Measurements from ENCODE around the gene ST6GALNAC3.

ST6GALNAC3 gene

GRCh38 chr1:76293831-76294230 is 219.3 kb downstream of the ST6GALNAC3 start:
- no peaks in the 10 kb centered on the region for H3K36me3 ChIP-seq (replicated peaks; ENCODE audit: low read depth, low read length)
- H3K9me3 ChIP-seq (ENCODE audit: insufficient read depth, low read length): no peaks in the 10 kb centered on the region
- H3K4me2 ChIP-seq (ENCODE audit: low read length): peak overlapping the region; percentile 58; the same call in 1 of the 2 replicates
- H4K20me1 ChIP-seq (ENCODE audit: insufficient read depth, low read length): no peaks in the 10 kb centered on the region
- TF ChIP-seq CTCF (IDR thresholded peaks at IDR 0.05; ENCODE audit: low read depth, low read length) (no peak), EZH2phosphoT487 (IDR thresholded peaks at IDR 0.05; ENCODE audit: low read depth) (no peak)
- H3K27me3 ChIP-seq (ENCODE audit: low read depth, low read length): peaks cover 10% of the 10 kb centered on the region
- no peak overlapping the region for H2AFZ ChIP-seq (ENCODE audit: low read depth, low read length)
- H3K27ac ChIP-seq (ENCODE audit: low read length): no peak overlapping the region
- no peak overlapping the region for H3K4me3 ChIP-seq (ENCODE audit: low read length)
- H3K4me1 ChIP-seq (ENCODE audit: low read length): peaks cover 13% of the 10 kb centered on the region
- no peak overlapping the region for H3K9ac ChIP-seq (ENCODE audit: low read length)
- no peaks in the 10 kb centered on the region for H3K79me2 ChIP-seq (ENCODE audit: low read length)

- Histone ChIP-seq H3K27me3 (ENCODE audit: low read depth, low read length) (peaks cover 10% of the 10 kb centered on the region), H3K4me3 (ENCODE audit: low read length) (peak overlapping the region; percentile 52), H3K4me1 (ENCODE audit: low read length) (peaks cover 13% of the 10 kb centered on the region), H3K27ac (ENCODE audit: low read length) (no peak overlapping the region), H3K79me2 (ENCODE audit: low read length) (no peaks in the 10 kb centered on the region), H3K4me2 (ENCODE audit: low read length) (peak overlapping the region; percentile 58), H3K9ac (ENCODE audit: low read length) (no peak overlapping the region), H3K9me3 (ENCODE audit: insufficient read depth, low read length) (no peaks in the 10 kb centered on the region), H2AFZ (ENCODE audit: low read depth, low read length) (no peak overlapping the region), H4K20me1 (ENCODE audit: insufficient read depth, low read length) (no peaks in the 10 kb centered on the region), H3K36me3 (replicated peaks; ENCODE audit: low read depth, low read length) (no peaks in the 10 kb centered on the region)
- TF ChIP-seq CTCF (IDR thresholded peaks at IDR 0.05; ENCODE audit: low read depth, low read length) (no peak), EZH2phosphoT487 (IDR thresholded peaks at IDR 0.05; ENCODE audit: low read depth) (no peak)
Measured at GRCh38 chr1:76294482-76295194, 220.1 kb downstream of the ST6GALNAC3 start.

GRCh38 chr1:76298399-76298798 is 223.9 kb downstream of the ST6GALNAC3 start:
- Histone ChIP-seq H3K27ac (ENCODE audit: low read length) (no peak overlapping the region), H3K9ac (ENCODE audit: low read length) (no peak overlapping the region), H3K9me3 (ENCODE audit: insufficient read depth, low read length) (no peaks in the 10 kb centered on the region), H3K79me2 (ENCODE audit: low read length) (no peaks in the 10 kb centered on the region), H3K4me1 (ENCODE audit: low read length) (peaks cover 13% of the 10 kb centered on the region), H2AFZ (ENCODE audit: low read depth, low read length) (no peak overlapping the region), H3K36me3 (replicated peaks; ENCODE audit: low read depth, low read length) (no peaks in the 10 kb centered on the region), H4K20me1 (ENCODE audit: insufficient read depth, low read length) (no peaks in the 10 kb centered on the region), H3K27me3 (ENCODE audit: low read depth, low read length) (peaks cover 10% of the 10 kb centered on the region), H3K4me2 (ENCODE audit: low read length) (no peak overlapping the region), H3K4me3 (ENCODE audit: low read length) (no peak overlapping the region)
- no peak for TF ChIP-seq CTCF (IDR thresholded peaks at IDR 0.05; ENCODE audit: low read depth, low read length)
- TF ChIP-seq EZH2phosphoT487 (IDR thresholded peaks at IDR 0.05; ENCODE audit: low read depth): no peak

- Histone ChIP-seq H2AFZ (ENCODE audit: low read depth, low read length) (no peak overlapping the region), H4K20me1 (ENCODE audit: insufficient read depth, low read length) (no peaks in the 10 kb centered on the region), H3K4me2 (ENCODE audit: low read length) (no peak overlapping the region), H3K9ac (ENCODE audit: low read length) (no peak overlapping the region), H3K4me3 (ENCODE audit: low read length) (no peak overlapping the region), H3K27ac (ENCODE audit: low read length) (no peak overlapping the region), H3K79me2 (ENCODE audit: low read length) (no peaks in the 10 kb centered on the region), H3K4me1 (ENCODE audit: low read length) (peaks cover 12% of the 10 kb centered on the region), H3K9me3 (ENCODE audit: insufficient read depth, low read length) (no peaks in the 10 kb centered on the region), H3K27me3 (ENCODE audit: low read depth, low read length) (peaks cover 10% of the 10 kb centered on the region), H3K36me3 (replicated peaks; ENCODE audit: low read depth, low read length) (no peaks in the 10 kb centered on the region)
- TF ChIP-seq EZH2phosphoT487 (IDR thresholded peaks at IDR 0.05; ENCODE audit: low read depth) (no peak), CTCF (IDR thresholded peaks at IDR 0.05; ENCODE audit: low read depth, low read length) (no peak)
Measured at GRCh38 chr1:76299036-76299435, 224.5 kb downstream of the ST6GALNAC3 start.
